HG03565 (cell line): ENCODE data around the gene BCAP31.
"Not testable (repeated sequence)": the region's sequence is repeated elsewhere in the genome, so short reads cannot be mapped to it uniquely, and the experiment has no call there.

Experiments used
- ATAC-seq: cut with Tn5 transposase; IDR thresholded peaks from one replicate; pipeline ENCODE4 v1.9.1; 2021; ENCODE audit warnings: mild to moderate bottlenecking, moderate library complexity; ENCODE audit not compliant: unreplicated experiment

BCAP31 gene

DNA sequence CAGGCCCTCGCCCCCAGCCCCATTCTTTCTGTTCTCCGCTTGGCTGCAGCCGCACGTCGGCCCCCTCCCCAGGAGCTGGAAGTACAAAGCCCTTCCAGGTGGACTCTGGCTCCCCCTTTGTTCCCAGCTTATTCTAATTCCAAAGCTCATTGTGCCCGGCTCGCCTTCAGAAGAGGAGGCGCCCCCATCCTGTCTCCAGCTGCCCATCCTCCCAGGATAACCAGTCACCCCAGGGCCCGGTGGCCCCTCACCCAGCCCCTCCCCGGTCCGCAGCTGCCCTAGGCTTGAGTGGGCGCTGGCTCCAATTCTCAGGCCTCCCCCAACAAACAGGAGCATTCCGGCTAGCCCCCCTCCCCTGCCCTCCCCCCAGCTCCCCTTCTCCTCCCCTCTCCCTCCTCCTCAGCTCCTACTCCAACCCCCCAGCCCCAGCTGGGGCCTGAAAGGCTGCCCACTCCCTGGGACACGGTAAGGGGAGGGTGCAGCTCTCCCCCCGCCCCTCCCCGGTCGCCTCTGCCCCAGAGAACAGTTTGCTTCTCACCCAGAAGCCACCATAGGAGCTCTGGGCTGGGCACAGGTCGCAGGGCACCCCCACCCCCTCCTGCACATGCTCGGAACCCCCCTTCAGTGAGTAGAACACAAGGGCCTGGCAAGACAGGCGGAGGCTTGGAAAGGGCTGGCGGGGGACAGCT is 39.6 kb downstream of the BCAP31 start:
- no peak for ATAC-seq

DNA sequence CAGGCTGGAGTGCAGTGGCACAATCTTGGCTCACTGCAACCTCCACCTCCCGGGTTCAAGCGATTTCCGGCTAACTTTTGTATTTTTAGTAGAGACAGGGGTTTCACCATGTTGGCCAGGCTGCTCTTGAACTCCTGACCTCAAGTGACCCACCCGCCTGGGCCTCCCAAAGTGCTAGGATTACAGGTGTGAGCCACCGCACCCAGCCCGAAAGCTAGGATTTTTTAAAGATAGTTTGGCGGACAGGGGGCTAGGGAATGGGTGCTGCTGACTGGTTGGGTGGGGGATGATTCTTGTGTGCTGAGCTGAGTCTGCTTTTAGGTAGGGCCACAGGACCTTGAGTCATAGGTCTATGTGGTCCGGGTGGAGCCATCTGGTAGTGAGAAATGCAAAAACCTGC is 40.7 kb downstream of the BCAP31 start:
- not testable (repeated sequence) for ATAC-seq

DNA sequence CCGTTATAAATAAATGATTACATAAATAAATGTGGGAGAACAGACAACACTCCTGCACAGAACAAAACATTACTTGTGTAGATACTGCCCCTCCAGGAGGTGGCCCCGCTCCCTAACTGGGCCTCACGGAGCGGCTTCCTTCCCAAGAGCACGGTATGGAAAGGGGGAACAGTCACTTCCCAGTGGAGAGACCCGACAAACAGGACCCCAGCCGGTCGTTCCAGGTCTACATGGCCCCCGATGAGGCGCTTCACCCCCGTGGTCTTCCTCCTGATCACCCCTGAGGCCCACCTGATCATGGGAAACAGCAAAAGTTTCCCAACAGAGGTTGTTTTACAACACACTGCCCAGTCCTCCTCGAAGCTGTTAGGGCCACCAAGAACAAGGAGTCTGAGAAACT is 43.0 kb downstream of the BCAP31 start:
- no peak for ATAC-seq

DNA sequence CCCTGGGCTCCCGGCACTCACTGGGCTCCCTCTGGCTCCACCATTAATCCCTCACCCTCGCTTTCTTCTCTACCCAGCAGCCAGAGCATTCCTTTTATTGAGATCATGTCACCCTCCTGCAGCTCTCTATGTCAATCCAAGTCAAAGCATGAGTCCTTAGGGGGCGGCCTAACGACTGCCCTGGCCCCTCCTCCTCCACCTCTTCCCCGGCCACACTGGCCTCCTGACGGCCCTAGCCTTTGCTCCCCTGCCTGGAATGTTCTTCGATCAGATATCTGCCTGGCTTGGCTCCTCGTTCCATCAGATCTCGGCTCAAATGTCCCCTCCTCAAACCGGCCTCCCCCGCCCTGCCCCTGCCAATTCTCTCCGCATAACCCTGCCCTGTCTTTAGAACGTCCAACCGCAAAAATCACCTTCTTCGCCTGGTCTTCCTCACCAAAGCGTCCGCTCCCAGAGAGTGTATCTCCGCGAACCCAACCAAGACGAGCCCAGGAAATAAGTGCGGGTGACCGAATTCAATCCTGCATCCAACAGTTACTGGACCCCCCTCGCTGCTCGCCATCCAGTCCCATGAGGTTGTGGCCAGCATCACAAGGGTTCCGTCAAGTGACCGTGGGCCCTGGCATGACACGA is 49.9 kb downstream of the BCAP31 start:
- ATAC-seq, result no peak

- no peak for ATAC-seq
Measured at GRCh38 chrX:153673428-153674218, 50.6 kb downstream of the BCAP31 start, which contains the start of gene PNCK. Gene PNCK, minus strand, starts transcription at chrX:153673813. Its CDS starts 737 bp downstream, at chrX:153673076.

- no peak for ATAC-seq
Measured at GRCh38 chrX:153672531-153673427, 51.4 kb downstream of the BCAP31 start.

GRCh38 chrX:153671589-153672530 is 52.3 kb downstream of the BCAP31 start:
- ATAC-seq, result no peak

DNA sequence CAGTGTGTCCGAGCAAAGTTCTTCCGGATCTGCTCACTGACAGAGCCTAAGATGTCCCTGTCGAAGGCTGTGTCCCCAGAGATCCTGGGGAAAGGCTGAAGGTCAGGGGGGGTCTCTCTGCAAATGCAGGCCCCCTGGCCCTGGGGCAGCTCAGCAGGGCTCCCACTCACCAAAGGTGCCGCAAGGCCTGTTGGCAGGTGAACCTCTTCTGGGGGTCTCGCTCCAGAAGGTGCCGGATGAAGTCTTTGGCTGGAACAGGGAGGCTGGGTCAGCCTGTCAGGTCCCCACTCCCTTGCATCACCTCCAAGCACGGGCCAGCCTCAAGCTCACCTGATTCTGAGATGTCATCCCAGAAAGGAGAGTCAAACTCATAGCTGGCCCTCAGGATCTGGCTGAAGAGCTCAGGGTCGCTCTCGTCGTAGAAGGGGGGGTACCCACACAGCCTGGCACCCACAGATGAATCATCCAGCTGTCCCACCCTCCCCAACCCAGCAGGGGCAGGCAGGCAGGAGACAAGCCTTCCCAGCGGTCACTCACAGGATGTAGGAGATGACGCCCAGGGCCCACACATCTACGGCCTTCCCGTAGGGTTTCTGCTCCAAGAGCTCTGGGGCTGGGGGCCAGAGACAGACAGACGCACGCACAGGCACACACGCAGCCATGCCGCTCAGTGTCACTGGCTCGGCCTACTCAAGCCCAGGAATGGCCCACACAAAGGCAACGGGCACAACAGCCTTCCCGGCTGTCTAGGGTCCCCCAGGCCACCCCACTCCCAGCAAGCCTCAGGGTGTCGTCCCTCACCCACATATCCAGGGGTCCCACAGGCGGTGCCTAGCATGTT is 53.2 kb downstream of the BCAP31 start:
- no peak for ATAC-seq

DNA sequence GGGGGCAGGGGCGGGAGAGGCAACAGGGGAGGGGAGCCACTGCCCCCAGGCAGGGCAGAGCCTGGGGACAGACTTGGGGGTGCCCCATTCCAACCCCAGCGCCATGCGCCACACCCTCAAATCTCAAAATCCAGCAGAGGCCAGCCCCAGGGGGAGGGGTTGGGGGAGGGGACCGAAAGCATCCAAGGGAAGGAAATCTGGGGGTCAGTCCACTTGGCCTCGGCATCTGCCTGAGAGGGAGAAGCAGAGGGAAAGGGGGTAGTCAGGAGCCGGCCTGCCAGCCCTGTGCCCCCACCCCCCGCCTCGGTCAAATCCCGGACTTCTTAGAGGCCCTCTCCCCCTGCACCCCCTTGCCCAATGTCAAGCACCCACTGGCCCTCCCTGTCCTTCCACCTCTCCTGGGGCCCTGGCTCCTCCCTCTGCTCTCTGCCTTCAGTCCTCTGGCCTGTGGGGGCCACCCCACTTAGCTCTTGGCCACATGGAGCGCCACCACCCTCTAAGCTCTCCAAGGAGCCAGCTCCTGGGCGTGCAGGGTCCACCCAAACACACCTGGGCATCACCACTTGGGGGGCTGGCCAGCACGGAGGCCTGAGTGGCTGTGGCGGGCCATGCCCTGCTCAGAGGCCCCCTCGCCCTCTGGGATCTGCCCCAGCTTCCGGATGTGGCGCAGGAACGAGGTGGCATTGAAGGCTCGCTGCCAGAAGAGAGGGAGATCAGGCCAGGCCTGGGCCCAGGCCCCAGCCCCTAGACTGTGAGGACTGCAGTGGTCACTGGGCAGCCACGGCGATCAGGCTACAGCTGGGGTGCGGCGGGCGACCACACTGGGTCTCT is 54.1 kb downstream of the BCAP31 start:
- no peak for ATAC-seq

DNA sequence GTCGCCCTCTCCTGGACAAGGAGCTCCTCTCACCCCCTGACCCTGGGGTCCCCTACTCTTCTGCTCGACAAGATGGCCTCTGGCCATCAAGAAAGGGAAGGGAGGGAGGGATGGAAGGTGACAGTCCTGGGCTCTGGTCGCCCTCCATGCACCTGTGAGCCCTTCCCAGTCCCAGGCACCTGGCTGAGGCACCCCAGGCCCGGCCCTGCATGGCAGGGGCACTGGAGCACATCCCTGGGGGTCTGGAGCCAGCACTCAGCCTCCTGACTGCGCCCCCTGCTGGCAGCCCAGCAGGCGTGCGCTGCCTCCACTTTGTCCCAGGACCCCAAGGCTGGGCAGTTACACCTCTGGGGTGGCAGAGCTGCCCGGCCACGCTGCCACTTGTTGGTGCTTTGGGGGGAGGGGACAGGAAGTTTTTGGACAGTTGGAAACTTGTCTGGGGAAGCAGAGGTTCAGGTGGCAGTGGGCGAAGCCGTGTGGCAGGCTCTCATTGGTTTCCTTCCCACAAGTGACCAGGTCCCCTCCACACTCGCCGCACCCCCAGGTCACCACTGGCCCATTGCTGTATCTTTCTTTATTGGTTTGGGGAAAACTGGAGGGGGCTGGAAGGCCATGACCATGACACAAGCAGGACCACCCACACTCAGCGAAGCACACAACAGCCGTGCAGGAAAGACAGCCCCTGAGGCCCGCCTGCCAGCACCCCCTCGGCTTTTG is 54.9 kb downstream of the BCAP31 start:
- ATAC-seq, result no peak

- no peak for ATAC-seq
Measured at GRCh38 chrX:153668423-153669173, 55.6 kb downstream of the BCAP31 start.

GRCh38 chrX:153667956-153668396 is 56.2 kb downstream of the BCAP31 start:
- no peak for ATAC-seq

- no peak for ATAC-seq
Measured at GRCh38 chrX:153667281-153667955, 56.8 kb downstream of the BCAP31 start.

- ATAC-seq, result no peak
Measured at GRCh38 chrX:153665726-153666306, 58.4 kb downstream of the BCAP31 start.

DNA sequence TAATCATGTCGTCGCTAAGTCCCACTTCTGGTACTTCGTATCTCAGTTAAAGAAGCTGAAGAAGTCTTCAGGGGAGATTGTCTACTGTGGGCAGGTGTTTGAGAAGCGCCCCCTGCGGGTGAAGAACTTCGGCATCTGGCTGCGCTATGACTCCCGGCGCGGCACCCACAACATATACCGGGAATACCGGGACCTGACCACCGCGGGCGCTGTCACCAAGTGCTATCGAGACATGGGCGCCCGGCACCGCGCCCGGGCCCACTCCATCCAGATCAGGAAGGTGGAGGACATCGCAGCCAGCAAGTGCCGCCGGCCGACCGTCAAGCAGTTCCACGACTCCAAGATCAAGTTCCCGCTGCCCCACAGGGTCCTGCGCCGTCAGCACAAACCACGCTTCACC is 61.9 kb downstream of the BCAP31 start:
- no peak for ATAC-seq

DNA sequence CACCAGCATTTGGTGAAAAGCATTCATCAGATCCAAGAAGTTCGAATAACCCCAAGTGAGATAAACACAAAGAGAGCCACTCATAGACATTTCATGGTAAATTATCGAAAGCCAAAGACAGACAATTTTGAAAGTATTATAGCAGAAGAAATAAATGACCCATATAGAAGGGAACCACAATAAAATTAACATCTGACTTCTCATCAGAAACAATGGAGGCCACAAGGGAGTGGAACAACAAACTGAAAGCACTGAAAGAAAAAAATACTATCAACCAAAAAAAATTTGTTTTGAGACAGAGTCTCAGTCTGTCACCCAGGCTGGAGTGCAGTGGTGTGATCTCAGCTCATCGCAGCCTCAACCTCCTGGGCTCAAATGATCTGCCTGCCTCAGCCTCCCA is 64.9 kb downstream of the BCAP31 start:
- no peak for ATAC-seq
